WTC11 (cell line): ENCODE measurements around the gene RASSF4. TPM values are rescaled to one million over a fixed set of nuclear protein-coding genes. Genes with fewer than 3 reads are reported as not detected.

Experiments
- AFF4 ChIP-seq: sonication (generic); formaldehyde crosslinking; IDR thresholded peaks from 2 replicates; pipeline ENCODE4 v1.8.1; 2023; ENCODE audit warnings: mild to moderate bottlenecking, missing genetic modification reagents, borderline replicate concordance
- CREB1 ChIP-seq: sonication (generic); formaldehyde crosslinking; IDR thresholded peaks from 2 replicates; pipeline ENCODE4 v1.8.0; 2023; ENCODE audit warnings: mild to moderate bottlenecking, missing genetic modification reagents
- ESRRA ChIP-seq: sonication (generic); formaldehyde crosslinking; IDR thresholded peaks from 2 replicates; pipeline ENCODE4 v1.8.1; 2022; ENCODE audit warnings: mild to moderate bottlenecking, missing genetic modification reagents, borderline replicate concordance
- ETV6 ChIP-seq: sonication (generic); formaldehyde crosslinking; IDR thresholded peaks from 2 replicates; pipeline ENCODE4 v1.8.1; 2022; ENCODE audit warnings: mild to moderate bottlenecking, missing genetic modification reagents
- HMGA2 ChIP-seq: fragments of 250-450 bp; sonication (Bioruptor Pico); IDR thresholded peaks from 2 replicates; pipeline ENCODE4 v1.4.0; 2021; ENCODE audit warnings: mild to moderate bottlenecking, moderate library complexity
- IRF2 ChIP-seq: sonication (generic); formaldehyde crosslinking; IDR thresholded peaks from 2 replicates; pipeline ENCODE4 v1.8.0; 2022; ENCODE audit warnings: low read depth, missing genetic modification reagents, borderline replicate concordance
- KAT7 ChIP-seq: sonication (generic); formaldehyde crosslinking; IDR thresholded peaks from 2 replicates; pipeline ENCODE4 v1.8.1; 2023; ENCODE audit warnings: missing genetic modification reagents, mild to moderate bottlenecking, borderline replicate concordance
- MYBL2 ChIP-seq: sonication (generic); formaldehyde crosslinking; IDR thresholded peaks from 2 replicates; pipeline ENCODE4 v1.8.1; 2023; ENCODE audit warnings: mild to moderate bottlenecking, moderate library complexity, missing genetic modification reagents
- NFYB ChIP-seq: sonication (generic); formaldehyde crosslinking; conservative IDR thresholded peaks from 2 replicates; pipeline ENCODE4 v1.8.0; 2022; ENCODE audit warnings: low read depth, missing genetic modification reagents
- OVOL2 ChIP-seq: fragments of 250-450 bp; sonication (Bioruptor Pico); IDR thresholded peaks from 2 replicates; pipeline ENCODE4 v1.9.0; 2021; ENCODE audit warnings: mild to moderate bottlenecking, borderline replicate concordance
- PRRX2 ChIP-seq: fragments of 250-450 bp; sonication (Bioruptor Pico); IDR thresholded peaks from 2 replicates; pipeline ENCODE4 v1.8.0; 2021; ENCODE audit warnings: mild to moderate bottlenecking
- SMAD4 ChIP-seq: sonication (generic); formaldehyde crosslinking; IDR thresholded peaks from 2 replicates; pipeline ENCODE4 v1.8.0; 2022; ENCODE audit warnings: mild to moderate bottlenecking, missing genetic modification reagents
- STAT6 ChIP-seq: sonication (generic); formaldehyde crosslinking; conservative IDR thresholded peaks from 2 replicates; pipeline ENCODE4 v1.8.1; 2023; ENCODE audit warnings: mild to moderate bottlenecking, low read depth, missing genetic modification reagents, moderate library complexity
- TCF7 ChIP-seq: sonication (generic); formaldehyde crosslinking; IDR thresholded peaks from 2 replicates; pipeline ENCODE4 v1.8.0; 2022; ENCODE audit warnings: mild to moderate bottlenecking, low read depth, missing genetic modification reagents, moderate library complexity
- ZNF121 ChIP-seq: sonication (generic); formaldehyde crosslinking; IDR thresholded peaks from 2 replicates; pipeline ENCODE4 v1.8.0; 2023; ENCODE audit warnings: missing genetic modification reagents
- ZNF219 ChIP-seq: sonication (generic); formaldehyde crosslinking; IDR thresholded peaks from 2 replicates; pipeline ENCODE4 v1.8.0; 2023; ENCODE audit warnings: missing genetic modification reagents, mild to moderate bottlenecking, borderline replicate concordance
- ZNF232 ChIP-seq: sonication (generic); formaldehyde crosslinking; IDR thresholded peaks from 2 replicates; pipeline ENCODE4 v1.8.0; 2022; ENCODE audit warnings: mild to moderate bottlenecking, missing genetic modification reagents
- ZNF416 ChIP-seq: fragments of 250-450 bp; sonication (Bioruptor Pico); IDR thresholded peaks from 2 replicates; pipeline ENCODE4 v1.9.0; 2021; ENCODE audit warnings: mild to moderate bottlenecking, inconsistent platforms
- total RNA-seq: library from RNA; stranded (reverse); gene quantifications from 3 replicates; pipeline ENCODE4 v1.2.3, GENCODE V29; 2021
- TF ChIP-seq, protein P1 (sequence below): sonication (generic); formaldehyde crosslinking; IDR thresholded peaks from 2 replicates; pipeline ENCODE4 v1.8.0; 2022; ENCODE audit warnings: missing genetic modification reagents
- TF ChIP-seq, protein P2 (sequence below): fragments of 250-450 bp; sonication (Bioruptor Pico); IDR thresholded peaks from 2 replicates; pipeline ENCODE4 v1.9.0; 2021; ENCODE audit warnings: mild to moderate bottlenecking, borderline replicate concordance
- TF ChIP-seq, protein P3 (sequence below): sonication (generic); formaldehyde crosslinking; IDR thresholded peaks from 2 replicates; pipeline ENCODE4 v1.8.1; 2022; ENCODE audit warnings: low read depth, missing genetic modification reagents, borderline replicate concordance
- TF ChIP-seq, protein P4 (sequence below): sonication (generic); formaldehyde crosslinking; IDR thresholded peaks from 2 replicates; pipeline ENCODE4 v1.8.1; 2022; ENCODE audit warnings: mild to moderate bottlenecking, missing genetic modification reagents, moderate library complexity, borderline replicate concordance

The RASSF4 gene
- total RNA-seq, 1 experiment from 2014 or later: 15.7 TPM

DNA sequence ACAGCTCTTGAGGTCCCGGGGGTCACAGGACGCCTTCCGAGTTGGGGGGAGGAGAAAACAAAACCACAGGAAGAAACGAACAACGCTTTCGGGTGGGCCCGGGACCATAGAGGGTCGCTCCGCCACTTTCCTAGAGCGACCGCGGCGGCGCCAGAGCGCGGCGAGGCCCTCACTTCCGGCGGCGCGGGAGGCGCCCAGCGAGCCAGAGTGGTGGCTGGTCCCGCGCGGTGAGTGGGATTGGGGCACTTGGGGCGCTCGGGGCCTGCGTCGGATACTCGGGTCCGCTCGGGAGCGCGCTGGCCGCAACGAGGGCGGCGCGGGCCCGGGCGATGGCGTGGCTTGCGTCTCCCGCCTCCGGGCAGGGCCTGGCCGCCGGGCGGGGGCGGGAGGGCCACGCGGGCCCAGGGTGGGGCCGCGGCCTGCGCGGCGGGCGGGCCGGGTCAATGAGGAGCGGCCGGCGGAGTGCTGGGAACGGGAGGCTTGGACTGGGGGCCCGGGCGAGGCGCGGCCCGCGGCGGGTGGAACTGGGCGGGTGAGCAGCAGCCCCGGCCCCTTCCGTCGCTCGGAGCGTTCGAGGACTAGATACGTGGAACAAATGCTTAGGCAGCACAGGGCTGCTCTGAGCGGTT lies 41.3 kb downstream of the RASSF4 start, which contains the start of gene ZNF22 (continued):
- no peak for TF ChIP-seq ZNF416 (CRISPR knock-in tag)
- TF ChIP-seq ZNF219 (CRISPR knock-in tag): peak; percentile 65; the same call in 1 of the 2 replicates
- peak; percentile 25; the same call in 1 of the 2 replicates for TF ChIP-seq ETV6
- peak; percentile 73; the same call in 1 of the 2 replicates for TF ChIP-seq MYBL2 (CRISPR knock-in tag)
- TF ChIP-seq KAT7 (CRISPR knock-in tag): peak; percentile 72; the same call in 1 of the 2 replicates
- no peak for TF ChIP-seq AFF4 (CRISPR knock-in tag)
- no peak for TF ChIP-seq OVOL2 (CRISPR knock-in tag)
- no peak for TF ChIP-seq NFYB
- TF ChIP-seq, protein P1, sequence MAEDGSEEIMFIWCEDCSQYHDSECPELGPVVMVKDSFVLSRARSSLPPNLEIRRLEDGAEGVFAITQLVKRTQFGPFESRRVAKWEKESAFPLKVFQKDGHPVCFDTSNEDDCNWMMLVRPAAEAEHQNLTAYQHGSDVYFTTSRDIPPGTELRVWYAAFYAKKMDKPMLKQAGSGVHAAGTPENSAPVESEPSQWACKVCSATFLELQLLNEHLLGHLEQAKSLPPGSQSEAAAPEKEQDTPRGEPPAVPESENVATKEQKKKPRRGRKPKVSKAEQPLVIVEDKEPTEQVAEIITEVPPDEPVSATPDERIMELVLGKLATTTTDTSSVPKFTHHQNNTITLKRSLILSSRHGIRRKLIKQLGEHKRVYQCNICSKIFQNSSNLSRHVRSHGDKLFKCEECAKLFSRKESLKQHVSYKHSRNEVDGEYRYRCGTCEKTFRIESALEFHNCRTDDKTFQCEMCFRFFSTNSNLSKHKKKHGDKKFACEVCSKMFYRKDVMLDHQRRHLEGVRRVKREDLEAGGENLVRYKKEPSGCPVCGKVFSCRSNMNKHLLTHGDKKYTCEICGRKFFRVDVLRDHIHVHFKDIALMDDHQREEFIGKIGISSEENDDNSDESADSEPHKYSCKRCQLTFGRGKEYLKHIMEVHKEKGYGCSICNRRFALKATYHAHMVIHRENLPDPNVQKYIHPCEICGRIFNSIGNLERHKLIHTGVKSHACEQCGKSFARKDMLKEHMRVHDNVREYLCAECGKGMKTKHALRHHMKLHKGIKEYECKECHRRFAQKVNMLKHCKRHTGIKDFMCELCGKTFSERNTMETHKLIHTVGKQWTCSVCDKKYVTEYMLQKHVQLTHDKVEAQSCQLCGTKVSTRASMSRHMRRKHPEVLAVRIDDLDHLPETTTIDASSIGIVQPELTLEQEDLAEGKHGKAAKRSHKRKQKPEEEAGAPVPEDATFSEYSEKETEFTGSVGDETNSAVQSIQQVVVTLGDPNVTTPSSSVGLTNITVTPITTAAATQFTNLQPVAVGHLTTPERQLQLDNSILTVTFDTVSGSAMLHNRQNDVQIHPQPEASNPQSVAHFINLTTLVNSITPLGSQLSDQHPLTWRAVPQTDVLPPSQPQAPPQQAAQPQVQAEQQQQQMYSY (CRISPR knock-in tag): no peak
- TF ChIP-seq HMGA2 (CRISPR knock-in tag): no peak
- TF ChIP-seq ESRRA (CRISPR knock-in tag): no peak
- TF ChIP-seq IRF2 (CRISPR knock-in tag): no peak
- TF ChIP-seq, protein P2, sequence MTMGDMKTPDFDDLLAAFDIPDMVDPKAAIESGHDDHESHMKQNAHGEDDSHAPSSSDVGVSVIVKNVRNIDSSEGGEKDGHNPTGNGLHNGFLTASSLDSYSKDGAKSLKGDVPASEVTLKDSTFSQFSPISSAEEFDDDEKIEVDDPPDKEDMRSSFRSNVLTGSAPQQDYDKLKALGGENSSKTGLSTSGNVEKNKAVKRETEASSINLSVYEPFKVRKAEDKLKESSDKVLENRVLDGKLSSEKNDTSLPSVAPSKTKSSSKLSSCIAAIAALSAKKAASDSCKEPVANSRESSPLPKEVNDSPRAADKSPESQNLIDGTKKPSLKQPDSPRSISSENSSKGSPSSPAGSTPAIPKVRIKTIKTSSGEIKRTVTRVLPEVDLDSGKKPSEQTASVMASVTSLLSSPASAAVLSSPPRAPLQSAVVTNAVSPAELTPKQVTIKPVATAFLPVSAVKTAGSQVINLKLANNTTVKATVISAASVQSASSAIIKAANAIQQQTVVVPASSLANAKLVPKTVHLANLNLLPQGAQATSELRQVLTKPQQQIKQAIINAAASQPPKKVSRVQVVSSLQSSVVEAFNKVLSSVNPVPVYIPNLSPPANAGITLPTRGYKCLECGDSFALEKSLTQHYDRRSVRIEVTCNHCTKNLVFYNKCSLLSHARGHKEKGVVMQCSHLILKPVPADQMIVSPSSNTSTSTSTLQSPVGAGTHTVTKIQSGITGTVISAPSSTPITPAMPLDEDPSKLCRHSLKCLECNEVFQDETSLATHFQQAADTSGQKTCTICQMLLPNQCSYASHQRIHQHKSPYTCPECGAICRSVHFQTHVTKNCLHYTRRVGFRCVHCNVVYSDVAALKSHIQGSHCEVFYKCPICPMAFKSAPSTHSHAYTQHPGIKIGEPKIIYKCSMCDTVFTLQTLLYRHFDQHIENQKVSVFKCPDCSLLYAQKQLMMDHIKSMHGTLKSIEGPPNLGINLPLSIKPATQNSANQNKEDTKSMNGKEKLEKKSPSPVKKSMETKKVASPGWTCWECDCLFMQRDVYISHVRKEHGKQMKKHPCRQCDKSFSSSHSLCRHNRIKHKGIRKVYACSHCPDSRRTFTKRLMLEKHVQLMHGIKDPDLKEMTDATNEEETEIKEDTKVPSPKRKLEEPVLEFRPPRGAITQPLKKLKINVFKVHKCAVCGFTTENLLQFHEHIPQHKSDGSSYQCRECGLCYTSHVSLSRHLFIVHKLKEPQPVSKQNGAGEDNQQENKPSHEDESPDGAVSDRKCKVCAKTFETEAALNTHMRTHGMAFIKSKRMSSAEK: no peak
- no peak for TF ChIP-seq ZNF121
- no peak for TF ChIP-seq STAT6 (CRISPR knock-in tag)
- no peak for TF ChIP-seq PRRX2
- no peak for TF ChIP-seq CREB1
- peak; percentile 20; the same call in 1 of the 2 replicates for TF ChIP-seq SMAD4 (CRISPR knock-in tag)
- no peak for TF ChIP-seq ZNF232
- TF ChIP-seq, protein P3, sequence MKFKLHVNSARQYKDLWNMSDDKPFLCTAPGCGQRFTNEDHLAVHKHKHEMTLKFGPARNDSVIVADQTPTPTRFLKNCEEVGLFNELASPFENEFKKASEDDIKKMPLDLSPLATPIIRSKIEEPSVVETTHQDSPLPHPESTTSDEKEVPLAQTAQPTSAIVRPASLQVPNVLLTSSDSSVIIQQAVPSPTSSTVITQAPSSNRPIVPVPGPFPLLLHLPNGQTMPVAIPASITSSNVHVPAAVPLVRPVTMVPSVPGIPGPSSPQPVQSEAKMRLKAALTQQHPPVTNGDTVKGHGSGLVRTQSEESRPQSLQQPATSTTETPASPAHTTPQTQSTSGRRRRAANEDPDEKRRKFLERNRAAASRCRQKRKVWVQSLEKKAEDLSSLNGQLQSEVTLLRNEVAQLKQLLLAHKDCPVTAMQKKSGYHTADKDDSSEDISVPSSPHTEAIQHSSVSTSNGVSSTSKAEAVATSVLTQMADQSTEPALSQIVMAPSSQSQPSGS (CRISPR knock-in tag): no peak
- TF ChIP-seq, protein P4, sequence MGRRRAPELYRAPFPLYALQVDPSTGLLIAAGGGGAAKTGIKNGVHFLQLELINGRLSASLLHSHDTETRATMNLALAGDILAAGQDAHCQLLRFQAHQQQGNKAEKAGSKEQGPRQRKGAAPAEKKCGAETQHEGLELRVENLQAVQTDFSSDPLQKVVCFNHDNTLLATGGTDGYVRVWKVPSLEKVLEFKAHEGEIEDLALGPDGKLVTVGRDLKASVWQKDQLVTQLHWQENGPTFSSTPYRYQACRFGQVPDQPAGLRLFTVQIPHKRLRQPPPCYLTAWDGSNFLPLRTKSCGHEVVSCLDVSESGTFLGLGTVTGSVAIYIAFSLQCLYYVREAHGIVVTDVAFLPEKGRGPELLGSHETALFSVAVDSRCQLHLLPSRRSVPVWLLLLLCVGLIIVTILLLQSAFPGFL (CRISPR knock-in tag): no peak
- TF ChIP-seq TCF7 (CRISPR knock-in tag): no peak; the same call in 1 of the 2 replicates
